Measurements from ENCODE around the gene CTTNBP2.

CTTNBP2 gene

DNA sequence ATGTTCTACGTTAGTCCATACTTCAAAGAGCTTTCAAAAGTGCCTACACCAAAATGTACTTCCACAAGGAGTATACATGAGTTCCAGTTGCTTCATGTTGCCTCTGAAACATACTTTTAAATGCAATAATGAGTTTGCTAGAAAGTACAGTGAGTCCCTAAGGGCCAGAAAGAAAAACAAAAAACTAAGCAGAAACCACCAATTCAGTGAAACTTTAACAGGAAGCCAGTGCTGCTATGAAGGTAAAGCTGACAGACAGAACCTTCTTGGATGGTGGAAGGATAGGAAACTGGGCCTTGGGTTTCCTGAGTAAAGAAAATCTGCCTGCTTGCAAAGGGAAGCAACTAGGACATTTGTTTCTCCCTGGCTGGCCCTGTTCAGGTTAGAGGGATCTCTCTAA is 104.2 kb downstream of the CTTNBP2 start:
- Histone ChIP-seq H3F3A (ENCODE audit: insufficient read depth) (no peaks in the 10 kb centered on the region), H2AFZ (ENCODE audit: low read depth, low read length, severe bottlenecking) (no peak overlapping the region), H3K4me3 (ENCODE audit: insufficient read depth, low read length, poor library complexity, severe bottlenecking) (no peak overlapping the region), H3K36me3 (ENCODE audit: low read length) (no peaks in the 10 kb centered on the region), H3K9me2 (replicated peaks; ENCODE audit: insufficient read depth, low read length) (no peaks in the 10 kb centered on the region), H3K9ac (ENCODE audit: low read length) (no peak overlapping the region), H3K4me2 (ENCODE audit: low read depth, low read length, poor library complexity, severe bottlenecking) (no peak overlapping the region), H3K27me3 (ENCODE audit: low read length) (no peaks in the 10 kb centered on the region), H3K27ac (ENCODE audit: low read depth, low read length) (no peak overlapping the region), H3K9me3 (ENCODE audit: insufficient read depth, low read length) (no peaks in the 10 kb centered on the region), H4K20me1 (ENCODE audit: low read depth, low read length) (no peaks in the 10 kb centered on the region), H3K79me2 (ENCODE audit: insufficient read depth, low read length) (no peaks in the 10 kb centered on the region)
- TF ChIP-seq, protein P1, sequence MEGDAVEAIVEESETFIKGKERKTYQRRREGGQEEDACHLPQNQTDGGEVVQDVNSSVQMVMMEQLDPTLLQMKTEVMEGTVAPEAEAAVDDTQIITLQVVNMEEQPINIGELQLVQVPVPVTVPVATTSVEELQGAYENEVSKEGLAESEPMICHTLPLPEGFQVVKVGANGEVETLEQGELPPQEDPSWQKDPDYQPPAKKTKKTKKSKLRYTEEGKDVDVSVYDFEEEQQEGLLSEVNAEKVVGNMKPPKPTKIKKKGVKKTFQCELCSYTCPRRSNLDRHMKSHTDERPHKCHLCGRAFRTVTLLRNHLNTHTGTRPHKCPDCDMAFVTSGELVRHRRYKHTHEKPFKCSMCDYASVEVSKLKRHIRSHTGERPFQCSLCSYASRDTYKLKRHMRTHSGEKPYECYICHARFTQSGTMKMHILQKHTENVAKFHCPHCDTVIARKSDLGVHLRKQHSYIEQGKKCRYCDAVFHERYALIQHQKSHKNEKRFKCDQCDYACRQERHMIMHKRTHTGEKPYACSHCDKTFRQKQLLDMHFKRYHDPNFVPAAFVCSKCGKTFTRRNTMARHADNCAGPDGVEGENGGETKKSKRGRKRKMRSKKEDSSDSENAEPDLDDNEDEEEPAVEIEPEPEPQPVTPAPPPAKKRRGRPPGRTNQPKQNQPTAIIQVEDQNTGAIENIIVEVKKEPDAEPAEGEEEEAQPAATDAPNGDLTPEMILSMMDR (IDR thresholded peaks at IDR 0.05; ENCODE audit: insufficient read depth, low read length, poor library complexity, severe bottlenecking): no peak
- TF ChIP-seq EZH2phosphoT487 (conservative IDR thresholded peaks at IDR 0.05; ENCODE audit: low read length): no peak

DNA sequence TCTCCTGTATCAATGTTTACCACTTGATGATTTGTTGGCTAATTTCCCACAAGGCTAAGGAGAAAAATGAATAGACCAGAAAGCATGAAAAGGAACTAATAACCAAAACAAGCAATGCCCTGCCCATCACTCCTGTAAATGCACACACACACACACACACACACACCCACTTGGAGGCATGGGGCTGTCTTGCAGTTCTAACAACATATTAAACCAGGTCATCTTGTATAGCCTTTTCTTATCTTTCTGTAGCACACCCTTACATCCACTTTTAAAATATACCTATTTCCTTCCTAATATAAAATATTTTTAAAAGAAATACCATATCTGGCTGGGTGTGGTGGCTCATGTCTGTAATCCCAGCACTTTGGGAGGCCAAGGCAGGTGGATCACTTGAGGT is 105.3 kb downstream of the CTTNBP2 start:
- no peak for TF ChIP-seq EZH2phosphoT487 (conservative IDR thresholded peaks at IDR 0.05; ENCODE audit: low read length)
- TF ChIP-seq, protein P1 (IDR thresholded peaks at IDR 0.05; ENCODE audit: insufficient read depth, low read length, poor library complexity, severe bottlenecking): no peak
- Histone ChIP-seq H2AFZ (ENCODE audit: low read depth, low read length, severe bottlenecking) (no peak overlapping the region), H3K9ac (ENCODE audit: low read length) (no peak overlapping the region), H3K4me2 (ENCODE audit: low read depth, low read length, poor library complexity, severe bottlenecking) (no peak overlapping the region), H3K4me3 (ENCODE audit: insufficient read depth, low read length, poor library complexity, severe bottlenecking) (no peak overlapping the region), H3K27ac (ENCODE audit: low read depth, low read length) (no peak overlapping the region), H3K36me3 (ENCODE audit: low read length) (no peaks in the 10 kb centered on the region), H3K27me3 (ENCODE audit: low read length) (no peaks in the 10 kb centered on the region), H3K79me2 (ENCODE audit: insufficient read depth, low read length) (no peaks in the 10 kb centered on the region), H3K9me2 (replicated peaks; ENCODE audit: insufficient read depth, low read length) (no peaks in the 10 kb centered on the region), H4K20me1 (ENCODE audit: low read depth, low read length) (no peaks in the 10 kb centered on the region), H3K9me3 (ENCODE audit: insufficient read depth, low read length) (no peaks in the 10 kb centered on the region), H3F3A (ENCODE audit: insufficient read depth) (no peaks in the 10 kb centered on the region)

DNA sequence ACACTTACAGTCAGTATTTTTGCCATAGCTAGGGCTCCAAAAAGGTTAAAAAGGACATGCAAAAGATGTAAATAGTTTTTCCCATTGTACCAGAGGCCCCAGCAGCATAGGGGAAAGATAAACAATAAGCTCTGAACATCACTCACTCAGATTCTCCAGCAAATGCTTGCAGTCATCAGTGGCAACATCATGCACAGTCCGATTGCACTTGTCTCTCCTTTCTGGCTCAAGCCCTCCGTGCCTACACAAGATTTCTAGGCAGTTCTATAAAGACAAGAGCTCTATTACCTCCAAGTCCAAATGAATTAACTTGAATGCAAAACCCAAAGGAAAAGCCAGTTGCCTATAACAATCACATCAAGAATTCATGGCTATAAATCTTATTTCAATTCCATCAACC is 106.3 kb downstream of the CTTNBP2 start:
- Histone ChIP-seq H3K9me3 (ENCODE audit: insufficient read depth, low read length) (no peaks in the 10 kb centered on the region), H3K27ac (ENCODE audit: low read depth, low read length) (no peak overlapping the region), H3K9me2 (replicated peaks; ENCODE audit: insufficient read depth, low read length) (no peaks in the 10 kb centered on the region)

More for the DNA sequence above, 106.3 kb downstream of the CTTNBP2 start:
- Histone ChIP-seq H3K4me2 (ENCODE audit: low read depth, low read length, poor library complexity, severe bottlenecking) (no peak overlapping the region), H3K27me3 (ENCODE audit: low read length) (no peaks in the 10 kb centered on the region), H4K20me1 (ENCODE audit: low read depth, low read length) (no peaks in the 10 kb centered on the region), H3K4me3 (ENCODE audit: insufficient read depth, low read length, poor library complexity, severe bottlenecking) (no peak overlapping the region), H3K9ac (ENCODE audit: low read length) (no peak overlapping the region), H3K36me3 (ENCODE audit: low read length) (no peaks in the 10 kb centered on the region), H3F3A (ENCODE audit: insufficient read depth) (no peaks in the 10 kb centered on the region), H3K79me2 (ENCODE audit: insufficient read depth, low read length) (no peaks in the 10 kb centered on the region), H2AFZ (ENCODE audit: low read depth, low read length, severe bottlenecking) (no peak overlapping the region)
- TF ChIP-seq, protein P1 (IDR thresholded peaks at IDR 0.05; ENCODE audit: insufficient read depth, low read length, poor library complexity, severe bottlenecking): no peak
- TF ChIP-seq EZH2phosphoT487 (conservative IDR thresholded peaks at IDR 0.05; ENCODE audit: low read length): no peak
